OCI-LY7 (cell line): ENCODE measurements around the gene BRIP1. TPM values are rescaled to one million over a fixed set of nuclear protein-coding genes. Genes with fewer than 3 reads are reported as not detected.

Experiments
- BruUV-seq: library from RNA; stranded (reverse); fragments of 400-500 nt; replicated peaks from 2 replicates; lab custom pipeline; 2021; lab: Mats Ljungman, UMichigan
- CTCF ChIA-PET: fragments of 300-600 bp; sonication (Branson Sonifier 250); formaldehyde crosslinking; loops from one replicate; lab custom pipeline; 2022; ENCODE audit warnings: antibody characterized with exemption; ENCODE audit not compliant: unreplicated experiment; lab: Charles Lee
- POLR2A ChIA-PET: fragments of 300-600 bp; sonication (Branson Sonifier 250); formaldehyde crosslinking; loops from one replicate; lab custom pipeline; 2022; ENCODE audit warnings: antibody characterized with exemption; lab: Charles Lee
- DNase-seq: peaks from one replicate; pipeline ENCODE4 v3.0.0-alpha.2; 2015; ENCODE audit warnings: low spot score
- H2AFZ ChIP-seq: fragments of 200-600 bp; sonication (generic), shearing (Covaris generic); 2 replicates; pipeline ENCODE4 v1.6.1; 2014; ENCODE audit warnings: mild to moderate bottlenecking, antibody characterized with exemption, low read length, moderate library complexity
- H3K27ac ChIP-seq: fragments of 200-600 bp; sonication (generic); 2 replicates; pipeline ENCODE4 v1.5.1; 2014; ENCODE audit warnings: mixed run types, low read depth, mild to moderate bottlenecking, moderate library complexity, low read length, inconsistent platforms; ENCODE audit not compliant: poor library complexity, severe bottlenecking
- H3K36me3 ChIP-seq: fragments of 200-600 bp; sonication (generic); 2 replicates; pipeline ENCODE4 v1.6.1; 2014; ENCODE audit warnings: mild to moderate bottlenecking, antibody characterized with exemption, low read length, moderate library complexity, mixed read lengths; ENCODE audit not compliant: insufficient read depth
- H3K4me1 ChIP-seq: fragments of 200-600 bp; sonication (generic); 2 replicates; pipeline ENCODE4 v1.5.1; 2014; ENCODE audit warnings: mild to moderate bottlenecking, low read length; ENCODE audit not compliant: insufficient read depth, poor library complexity, severe bottlenecking
- H3K4me2 ChIP-seq: fragments of 200-600 bp; sonication (generic); 2 replicates; pipeline ENCODE4 v1.6.1; 2014; ENCODE audit warnings: mild to moderate bottlenecking, low read length
- H3K4me3 ChIP-seq: fragments of 200-600 bp; sonication (generic); 2 replicates; pipeline ENCODE4 v1.5.1; 2014; ENCODE audit warnings: mild to moderate bottlenecking, low read depth, low read length; ENCODE audit not compliant: poor library complexity, severe bottlenecking
- H3K79me2 ChIP-seq: fragments of 200-600 bp; sonication (generic); 2 replicates; pipeline ENCODE4 v1.6.1; 2016; ENCODE audit warnings: low read depth, mild to moderate bottlenecking, low read length, moderate library complexity, mixed read lengths; ENCODE audit not compliant: insufficient read depth
- H3K9me2 ChIP-seq: fragments of 200-600 bp; sonication (generic); 2 replicates; pipeline ENCODE4 v1.6.1; 2016; ENCODE audit warnings: mild to moderate bottlenecking, low read length, mixed read lengths; ENCODE audit not compliant: insufficient read depth
- H3K9me3 ChIP-seq: fragments of 200-600 bp; sonication (generic); 2 replicates; pipeline ENCODE4 v1.6.1; 2014; ENCODE audit warnings: mild to moderate bottlenecking, mixed run types, low read length, mixed read lengths
- H4K20me1 ChIP-seq: fragments of 200-600 bp; sonication (generic); 2 replicates; pipeline ENCODE4 v1.6.1; 2014; ENCODE audit warnings: mild to moderate bottlenecking, antibody characterized with exemption, low read length, moderate library complexity, mixed read lengths; ENCODE audit not compliant: insufficient read depth
- EZH2phosphoT487 ChIP-seq: fragments of 200-600 bp; sonication (generic); IDR thresholded peaks from 2 replicates; pipeline ENCODE4 v1.6.1; 2018; ENCODE audit warnings: low read depth, borderline replicate concordance, mild to moderate bottlenecking, mixed run types, antibody characterized with exemption, low read length, moderate library complexity, mixed read lengths
- intact Hi-C: fragments of 100-400 bp; cut with micrococcal nuclease; formaldehyde crosslinking; loops from one replicate; pipeline ENCODE4 v1.10.0; 2022; ENCODE audit not compliant: unreplicated experiment
- total RNA-seq, 2 experiments: library from RNA; depleted of rRNA in 1 of 2; stranded (reverse); fragments of >200 nt in 1 of 2; shearing (Covaris generic) in 1 of 2; gene quantifications; 2 replicates each; pipeline ENCODE4 v1.2.3, GENCODE V29; 2014 to 2022
- TF ChIP-seq, protein P1 (sequence below): fragments of 200-600 bp; sonication (generic); conservative IDR thresholded peaks from 2 replicates; pipeline ENCODE4 v1.5.1; 2014; ENCODE audit warnings: mild to moderate bottlenecking, antibody characterized with exemption, low read length, moderate library complexity, mixed read lengths

The BRIP1 gene
- total RNA-seq, 2 experiments from 2014 or later = 32.5 to 33.8 TPM

GRCh38 chr17:61689610-61690180 lies 173.6 kb downstream of the BRIP1 start:
- ChIA-PET POLR2A (interaction anchor here (0.7 kb wide), 1 partner anchor 338 kb away, joined by 3 read pairs; no protein-coding TSS in a partner anchor), CTCF (no interaction called here)
- H3K4me3 ChIP-seq = no peak overlapping the region
- H3K4me2 ChIP-seq = no peak overlapping the region
- H3K9me3 ChIP-seq = no peaks in the 10 kb centered on the region
- H3K9me2 ChIP-seq = no peaks in the 10 kb centered on the region
- no peak overlapping the region for H2AFZ ChIP-seq
- intact Hi-C loops = no loop called here
- no peaks in the 10 kb centered on the region for H3K79me2 ChIP-seq
- no peak overlapping the region for H3K27ac ChIP-seq
- peaks cover 69% of the 10 kb centered on the region for H3K36me3 ChIP-seq
- BruUV-seq = no TSS peak
- no peak for TF ChIP-seq EZH2phosphoT487
- TF ChIP-seq, protein P1, sequence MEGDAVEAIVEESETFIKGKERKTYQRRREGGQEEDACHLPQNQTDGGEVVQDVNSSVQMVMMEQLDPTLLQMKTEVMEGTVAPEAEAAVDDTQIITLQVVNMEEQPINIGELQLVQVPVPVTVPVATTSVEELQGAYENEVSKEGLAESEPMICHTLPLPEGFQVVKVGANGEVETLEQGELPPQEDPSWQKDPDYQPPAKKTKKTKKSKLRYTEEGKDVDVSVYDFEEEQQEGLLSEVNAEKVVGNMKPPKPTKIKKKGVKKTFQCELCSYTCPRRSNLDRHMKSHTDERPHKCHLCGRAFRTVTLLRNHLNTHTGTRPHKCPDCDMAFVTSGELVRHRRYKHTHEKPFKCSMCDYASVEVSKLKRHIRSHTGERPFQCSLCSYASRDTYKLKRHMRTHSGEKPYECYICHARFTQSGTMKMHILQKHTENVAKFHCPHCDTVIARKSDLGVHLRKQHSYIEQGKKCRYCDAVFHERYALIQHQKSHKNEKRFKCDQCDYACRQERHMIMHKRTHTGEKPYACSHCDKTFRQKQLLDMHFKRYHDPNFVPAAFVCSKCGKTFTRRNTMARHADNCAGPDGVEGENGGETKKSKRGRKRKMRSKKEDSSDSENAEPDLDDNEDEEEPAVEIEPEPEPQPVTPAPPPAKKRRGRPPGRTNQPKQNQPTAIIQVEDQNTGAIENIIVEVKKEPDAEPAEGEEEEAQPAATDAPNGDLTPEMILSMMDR = no peak
- no peaks in the 10 kb centered on the region for H3K4me1 ChIP-seq
- H4K20me1 ChIP-seq = no peaks in the 10 kb centered on the region
- no peak for DNase-seq

DNA sequence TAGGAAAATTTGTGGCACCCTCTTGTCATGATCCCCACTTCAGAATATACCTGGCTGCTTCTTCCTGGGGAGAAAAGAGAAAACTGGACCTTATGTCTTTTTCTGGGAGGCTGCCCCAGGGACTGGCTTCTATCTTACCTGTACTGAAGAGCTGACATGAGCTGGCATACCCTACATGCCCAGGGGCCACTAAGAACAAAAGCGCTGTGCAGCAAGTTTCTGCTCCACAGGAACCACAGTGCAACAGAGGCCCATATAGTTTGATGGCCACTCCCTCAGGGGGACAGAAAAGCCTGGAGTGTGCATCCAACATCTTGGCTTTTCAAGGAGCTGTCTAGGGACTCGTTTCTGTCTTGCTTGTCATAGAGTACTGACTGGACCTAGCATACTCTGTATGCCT lies 175.6 kb downstream of the BRIP1 start:
- no peak for DNase-seq
- Histone ChIP-seq H2AFZ (no peak overlapping the region), H3K36me3 (peaks cover 73% of the 10 kb centered on the region), H3K27ac (no peak overlapping the region), H3K9me2 (no peaks in the 10 kb centered on the region), H3K4me1 (no peaks in the 10 kb centered on the region), H3K4me2 (no peak overlapping the region), H3K9me3 (no peaks in the 10 kb centered on the region), H3K4me3 (no peak overlapping the region), H3K79me2 (no peaks in the 10 kb centered on the region), H4K20me1 (no peaks in the 10 kb centered on the region)
- ChIA-PET POLR2A (interaction anchor here (0.6 to 0.9 kb wide), 2 partner anchors 15 to 686 kb away, joined by 3 read pairs; no protein-coding TSS in a partner anchor), CTCF (no interaction called here)
- no peak for TF ChIP-seq EZH2phosphoT487
- TF ChIP-seq, protein P1 = no peak
- intact Hi-C loops = no loop called here
- BruUV-seq = no TSS peak

DNA sequence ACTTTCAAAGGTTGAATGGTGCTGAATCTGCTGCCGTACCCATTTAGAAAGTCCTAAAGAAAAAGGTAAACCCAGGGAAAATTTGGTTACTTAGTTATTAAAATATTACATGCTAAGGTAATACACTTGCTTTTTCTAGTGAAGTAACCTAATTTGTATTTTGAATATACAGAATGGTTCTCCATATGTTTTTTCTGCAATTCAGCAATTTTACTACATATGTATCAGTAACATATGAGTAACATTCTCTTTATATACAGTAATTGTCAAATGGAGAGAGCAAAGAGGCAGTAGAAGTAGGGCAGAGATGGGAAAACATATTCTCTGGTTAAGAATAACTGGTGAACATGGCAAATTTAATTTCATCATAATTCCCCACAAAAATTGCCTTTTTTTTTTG lies 177.2 kb downstream of the BRIP1 start:
- no peaks in the 10 kb centered on the region for H3K4me1 ChIP-seq
- intact Hi-C loops = no loop called here
- TF ChIP-seq, protein P1 = no peak
- BruUV-seq = no TSS peak
- no peaks in the 10 kb centered on the region for H3K9me2 ChIP-seq
- H3K79me2 ChIP-seq = no peaks in the 10 kb centered on the region
- ChIA-PET CTCF (no interaction called here), POLR2A (no interaction called here)
- H3K9me3 ChIP-seq = no peaks in the 10 kb centered on the region
- H2AFZ ChIP-seq = no peak overlapping the region
- H3K27ac ChIP-seq = no peak overlapping the region
- no peaks in the 10 kb centered on the region for H4K20me1 ChIP-seq
- H3K36me3 ChIP-seq = peaks cover 65% of the 10 kb centered on the region
- no peak overlapping the region for H3K4me2 ChIP-seq
- H3K4me3 ChIP-seq = no peak overlapping the region
- no peak for DNase-seq
